ENCODE results near the gene FAM53B.

The FAM53B gene

DNA sequence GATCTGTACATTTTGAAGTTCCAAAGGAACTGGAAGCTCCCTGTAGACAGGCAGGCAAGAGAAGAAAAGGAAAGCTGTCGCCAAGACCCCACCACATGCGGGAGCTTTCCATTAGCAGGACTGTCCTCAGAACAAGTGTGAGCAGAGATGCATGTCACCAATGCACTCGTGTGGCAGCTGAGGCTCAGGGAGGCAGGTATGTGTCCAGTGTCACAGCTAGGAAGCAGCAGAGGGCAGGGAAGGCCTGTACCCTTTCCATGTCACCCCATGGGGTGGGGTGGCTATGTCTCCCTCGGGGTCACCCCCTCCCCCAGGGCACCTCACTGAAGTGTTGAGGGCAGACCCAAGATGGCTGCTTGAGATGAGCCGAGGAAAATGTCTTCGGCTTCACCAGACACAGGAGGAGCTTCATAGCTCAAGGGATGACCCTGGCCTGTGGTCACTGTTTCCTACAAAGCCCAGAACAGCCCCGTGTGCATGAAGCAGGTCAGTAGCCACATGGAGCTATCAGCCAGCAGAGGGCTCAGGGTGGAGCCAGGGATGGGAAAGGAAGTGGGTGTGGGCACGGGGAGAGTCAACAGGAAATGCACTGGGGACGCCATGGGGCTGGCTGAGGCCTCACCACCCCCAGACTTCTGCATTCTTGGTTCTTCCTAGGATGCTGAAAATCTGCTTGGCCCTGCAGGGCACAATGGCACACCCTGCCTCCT lies 96.6 kb downstream of the FAM53B start:
- peak in 1 of 2 donors; percentile 41 for DNase-seq (ENCODE audit: low read depth in 2 of 2)

DNA sequence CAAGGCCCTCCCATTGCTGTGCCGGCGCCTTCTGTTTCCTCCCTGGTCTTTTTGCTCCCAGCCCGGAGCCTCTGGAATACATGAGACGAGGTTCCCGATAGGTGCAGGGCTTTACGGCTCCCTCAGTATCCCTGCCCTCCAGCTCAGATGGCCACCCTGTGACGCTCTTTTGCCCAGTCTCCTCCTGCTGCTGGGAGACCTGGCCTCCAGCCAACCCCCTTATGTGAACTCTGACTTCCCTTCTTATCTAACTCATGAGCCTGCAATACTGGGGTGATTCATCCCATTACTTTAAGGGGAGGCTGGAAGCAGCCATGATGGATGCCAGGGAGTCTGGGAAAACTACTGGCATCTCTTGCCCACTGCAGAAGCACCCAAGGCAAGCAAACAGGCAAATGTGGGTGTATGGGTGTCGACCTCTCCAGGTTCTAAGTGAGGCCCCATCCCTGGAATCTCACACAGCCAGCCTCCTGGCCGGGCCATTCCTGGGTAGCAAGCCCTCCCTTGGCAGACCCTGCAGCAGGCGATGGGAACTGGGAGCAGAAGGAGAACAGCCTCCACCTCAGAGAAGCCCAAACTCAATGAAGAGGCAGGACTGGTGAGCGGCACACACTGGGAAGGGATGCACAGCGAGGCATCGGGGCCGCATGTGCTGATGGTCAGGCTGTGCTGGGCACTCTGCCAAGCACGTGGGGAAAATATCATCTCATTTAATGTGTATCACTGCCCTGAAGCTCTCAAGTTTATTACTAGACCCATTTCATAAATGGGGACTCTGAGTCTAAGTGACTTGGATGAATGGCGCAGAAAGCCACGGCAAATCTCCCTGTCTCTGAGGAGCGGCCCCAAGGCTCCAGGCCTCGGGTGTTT lies 97.5 kb downstream of the FAM53B start:
- DNase-seq (ENCODE audit: low read depth in 2 of 2) = no peak

DNA sequence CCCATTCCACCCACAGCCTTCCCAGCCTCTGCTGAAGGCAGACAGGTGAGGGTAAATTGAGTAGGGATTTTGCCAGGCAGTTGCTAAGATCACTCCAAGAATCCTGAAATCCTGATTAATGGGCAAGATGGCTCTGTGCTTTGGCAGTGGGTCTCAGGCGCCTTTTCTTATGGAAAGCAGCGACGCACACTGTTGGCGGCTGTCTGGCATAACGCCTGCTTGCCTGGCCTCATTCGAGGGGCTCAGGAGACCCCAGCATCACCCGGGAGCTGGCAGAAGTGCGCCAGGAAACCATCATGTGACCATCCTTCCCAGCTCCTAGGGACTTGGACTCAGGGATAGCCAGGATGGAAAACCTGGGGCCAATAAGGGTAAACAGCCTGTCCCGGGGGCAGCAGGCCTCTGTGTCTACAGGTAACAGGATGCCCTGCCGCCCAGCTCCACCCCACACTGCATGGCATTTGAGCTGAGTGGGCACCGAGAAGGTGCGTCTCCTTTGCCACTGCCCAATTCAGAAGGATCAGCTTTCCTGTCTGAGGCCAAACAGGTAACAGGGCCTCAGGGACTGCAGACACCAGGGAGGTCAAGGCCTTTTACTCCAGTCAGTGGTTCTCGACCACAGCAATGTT lies 98.6 kb downstream of the FAM53B start:
- no peak for DNase-seq (ENCODE audit: low read depth in 2 of 2)

DNA sequence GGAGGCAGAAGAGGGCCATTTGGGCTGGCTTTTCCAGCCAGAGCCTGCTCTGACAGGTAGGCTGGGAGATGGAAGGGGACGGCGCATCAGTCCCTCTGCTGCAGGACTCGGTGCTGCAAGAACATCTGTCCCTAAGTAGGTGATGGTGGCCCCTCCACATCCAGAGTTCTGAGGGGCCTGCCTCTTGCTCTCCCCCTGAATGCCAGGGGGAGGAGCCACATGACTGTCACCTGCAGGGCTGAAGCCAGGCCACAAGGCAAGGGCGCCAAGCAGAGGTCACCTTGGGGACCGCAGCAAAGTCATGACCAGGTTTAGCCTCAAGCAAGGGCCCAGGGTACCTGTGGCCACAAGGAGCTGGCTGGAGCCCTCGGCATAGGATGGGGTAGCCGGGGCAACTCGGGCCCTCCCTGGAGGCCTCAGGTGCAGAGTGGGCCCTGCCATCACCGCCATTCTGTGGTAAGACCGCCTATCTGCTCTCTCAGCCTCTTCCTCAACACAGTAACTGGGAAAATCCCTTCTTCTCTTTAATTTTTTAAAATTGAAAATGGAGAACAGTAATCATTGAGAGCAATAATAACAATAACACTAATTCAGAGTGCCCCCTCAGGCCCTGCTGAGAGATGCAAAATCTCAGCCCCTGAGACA lies 99.3 kb downstream of the FAM53B start:
- no peak for DNase-seq (ENCODE audit: low read depth in 2 of 2)

DNA sequence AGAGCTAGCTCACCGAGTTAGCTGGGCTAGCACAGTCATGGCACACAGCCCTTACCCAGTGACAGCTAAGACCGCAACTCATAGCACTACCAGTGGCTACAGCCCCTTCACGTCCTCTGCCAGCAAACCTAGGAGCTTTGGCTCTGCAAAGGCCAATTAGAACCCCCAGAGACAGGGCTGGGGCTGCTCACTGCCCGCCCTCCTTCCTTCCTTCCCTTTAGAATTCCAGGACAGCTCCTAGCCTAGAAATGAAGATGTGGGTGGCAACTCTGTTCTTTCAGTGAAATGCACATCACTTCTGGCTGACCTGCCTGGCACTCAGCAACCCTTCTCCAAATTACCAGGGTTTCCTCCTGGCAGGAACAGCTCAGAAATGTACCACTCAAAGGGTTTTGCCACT lies 99.9 kb downstream of the FAM53B start:
- no peak for DNase-seq (ENCODE audit: low read depth in 2 of 2)

DNA sequence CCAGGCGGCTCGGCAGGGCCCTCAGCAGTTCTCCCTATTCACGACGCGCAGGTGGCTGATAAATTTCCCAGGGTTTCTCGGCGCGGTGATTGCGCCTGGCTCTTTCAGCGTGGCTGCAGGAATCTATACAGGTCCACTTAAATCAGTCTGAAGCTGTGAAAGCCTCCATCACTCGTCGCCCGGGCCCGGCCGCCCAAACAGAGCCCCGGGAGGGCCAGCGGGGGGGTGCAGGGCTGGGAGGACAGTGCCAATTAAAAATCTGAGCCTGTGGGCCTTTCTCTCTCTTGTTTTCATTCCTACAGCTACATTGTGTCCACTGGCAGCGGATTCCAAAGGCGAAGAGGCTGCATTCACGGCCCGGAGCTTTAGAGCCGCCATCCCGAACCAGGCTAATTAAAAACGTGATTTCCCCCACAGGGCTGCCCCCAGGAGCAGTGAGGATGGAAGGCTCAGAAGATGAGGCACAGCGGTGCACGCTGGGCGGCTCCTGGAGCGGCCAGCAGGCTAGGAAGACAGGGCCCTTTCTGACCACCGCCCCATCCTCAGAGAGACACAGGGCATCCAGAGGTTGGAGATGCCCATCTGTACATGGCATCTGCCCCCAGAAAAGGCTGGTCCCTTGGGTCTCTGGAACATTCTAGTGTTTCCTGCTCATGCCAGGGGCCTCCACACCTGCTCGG lies 100.7 kb downstream of the FAM53B start:
- DNase-seq (ENCODE audit: low read depth in 2 of 2) = no peak

DNA sequence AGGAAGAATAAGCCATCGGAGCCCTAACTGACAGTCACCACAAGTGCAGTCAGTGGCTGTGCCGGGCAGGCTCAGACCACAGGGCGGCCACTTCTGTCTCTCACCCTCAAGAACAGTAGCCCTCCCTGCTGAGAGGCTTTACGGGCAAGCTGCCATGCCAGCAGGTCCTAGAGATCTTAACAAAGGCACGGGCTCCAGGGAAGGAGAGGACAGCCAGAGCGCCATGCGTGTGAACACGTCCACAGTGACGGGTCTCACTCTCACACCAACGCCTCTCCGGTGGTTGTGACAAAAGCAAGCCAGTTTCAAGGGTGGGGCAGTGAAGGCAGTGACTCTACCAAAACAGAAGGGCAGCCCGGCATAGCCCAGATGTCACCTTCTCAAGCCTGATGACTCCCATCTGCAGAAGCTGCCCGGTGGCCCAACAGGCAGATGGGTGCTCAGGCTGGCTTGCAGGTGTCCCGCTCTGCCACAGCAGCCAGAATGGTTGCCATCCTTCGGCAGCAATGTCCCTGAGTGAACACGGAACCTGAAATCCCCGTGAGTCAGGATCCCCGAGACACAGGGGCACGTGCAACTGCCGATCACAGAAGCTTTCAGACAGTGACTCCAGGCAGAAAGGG lies 102.0 kb downstream of the FAM53B start:
- DNase-seq (ENCODE audit: low read depth in 2 of 2) = no peak

DNA sequence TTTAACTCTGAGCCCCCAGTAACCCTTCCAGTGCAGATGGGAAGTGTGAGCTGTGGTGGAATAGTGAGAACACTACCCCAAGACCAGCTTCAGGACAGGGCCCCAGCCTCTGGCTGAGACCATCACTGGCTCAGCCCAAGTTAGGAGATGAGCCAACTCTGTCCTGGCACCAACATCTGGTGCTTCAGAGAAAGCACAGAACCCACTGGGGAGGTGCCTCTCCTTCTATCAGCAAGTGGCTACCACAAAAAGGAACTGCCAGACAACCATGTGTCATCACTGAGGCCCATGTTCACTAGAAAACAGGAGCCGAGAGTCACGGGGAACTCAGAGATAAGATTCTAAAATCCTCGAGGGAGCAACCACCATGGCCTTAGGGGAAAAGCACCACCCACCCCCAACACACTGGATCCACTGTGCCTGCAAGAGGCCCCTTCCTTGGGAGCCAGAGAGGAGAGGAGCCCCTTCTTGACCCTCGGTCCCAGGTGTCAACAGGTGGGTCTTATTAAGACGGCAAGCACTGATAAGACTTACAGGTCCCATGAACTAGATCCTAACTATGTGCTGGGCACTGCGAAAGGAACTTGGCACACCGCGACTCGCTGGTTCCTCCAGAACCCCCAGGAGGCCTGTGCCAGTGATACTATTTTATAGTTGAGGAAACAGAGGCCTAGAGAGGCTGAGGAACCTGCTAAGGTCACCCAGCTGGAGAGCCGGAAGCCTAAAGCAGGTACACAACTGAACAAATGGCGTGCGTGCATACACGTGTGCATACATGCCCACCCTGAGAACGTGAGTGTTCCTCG lies 102.7 kb downstream of the FAM53B start:
- no peak for DNase-seq (ENCODE audit: low read depth in 2 of 2)

DNA sequence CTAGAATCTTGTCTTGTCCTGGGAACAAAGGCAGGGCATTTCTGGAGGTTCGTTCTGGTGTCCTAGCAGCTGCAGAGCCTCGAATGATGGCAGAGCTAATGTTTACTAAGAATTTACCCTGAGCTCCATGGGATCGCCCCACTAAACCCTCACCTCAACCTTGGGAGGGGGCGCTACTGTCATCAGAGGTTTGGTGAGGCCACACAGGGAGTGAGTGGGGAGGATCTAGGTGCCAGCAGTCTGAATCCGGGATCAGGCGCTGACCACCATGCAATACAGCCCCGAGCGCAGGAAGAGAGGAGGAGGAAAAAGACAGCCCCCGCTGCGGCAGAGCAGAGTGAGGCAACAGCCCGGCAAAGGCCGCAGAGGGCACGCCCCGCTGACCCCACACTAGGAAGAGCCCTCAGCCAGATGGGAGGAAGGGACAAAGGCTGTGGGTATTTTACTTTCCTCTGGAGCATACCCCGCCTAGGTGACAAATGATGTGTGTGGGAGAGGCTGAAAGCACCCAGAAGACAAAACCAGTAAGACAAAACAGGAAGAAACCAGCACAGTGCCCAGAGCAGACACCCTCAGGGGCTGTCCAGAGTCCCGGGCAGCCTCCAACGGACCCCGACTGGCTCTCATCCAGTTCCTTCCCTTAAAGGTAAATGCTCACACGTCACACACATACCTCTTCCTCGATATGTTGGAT lies 103.5 kb downstream of the FAM53B start:
- no peak for DNase-seq (ENCODE audit: low read depth in 2 of 2)

DNA sequence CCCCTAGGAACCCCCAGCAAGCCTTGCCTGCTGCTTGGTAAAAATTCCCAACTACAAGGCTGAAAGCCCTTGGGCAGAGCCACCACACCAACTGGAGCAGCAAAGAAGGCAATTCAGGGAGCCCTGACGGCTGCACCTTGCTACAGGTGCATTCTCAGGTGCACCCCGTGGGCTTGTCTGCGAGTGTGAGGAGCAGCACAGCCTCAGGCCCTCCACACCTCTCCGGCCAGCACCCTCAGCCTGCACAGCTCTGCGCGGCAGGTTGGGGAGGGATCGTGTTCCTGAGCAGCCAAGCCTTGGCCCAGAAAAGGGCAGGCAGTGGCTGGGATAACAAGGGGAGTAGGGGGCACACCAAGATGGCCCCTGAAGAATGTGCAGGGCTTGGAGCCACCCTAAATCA lies 104.1 kb downstream of the FAM53B start:
- DNase-seq (ENCODE audit: low read depth in 2 of 2) = no peak

DNA sequence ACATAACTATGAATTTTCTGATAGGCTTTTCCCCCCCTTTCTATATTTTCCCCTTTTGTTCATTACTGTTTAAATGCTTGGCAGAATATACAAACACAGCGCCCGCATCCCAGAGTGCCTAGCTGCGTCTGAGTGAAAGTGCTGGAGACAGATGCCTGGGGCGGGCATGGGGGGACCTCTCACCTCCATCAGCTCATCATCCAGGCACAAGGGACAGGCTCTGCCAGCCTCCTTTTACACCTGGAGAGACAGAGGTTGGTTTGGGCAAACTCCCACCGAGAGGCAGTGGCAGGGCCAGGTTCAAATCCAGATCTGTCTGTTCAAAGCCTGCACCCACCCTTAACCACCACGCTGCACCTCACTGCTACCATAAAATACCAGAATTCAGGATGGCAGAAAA lies 104.5 kb downstream of the FAM53B start:
- DNase-seq (ENCODE audit: low read depth in 2 of 2) = no peak

DNA sequence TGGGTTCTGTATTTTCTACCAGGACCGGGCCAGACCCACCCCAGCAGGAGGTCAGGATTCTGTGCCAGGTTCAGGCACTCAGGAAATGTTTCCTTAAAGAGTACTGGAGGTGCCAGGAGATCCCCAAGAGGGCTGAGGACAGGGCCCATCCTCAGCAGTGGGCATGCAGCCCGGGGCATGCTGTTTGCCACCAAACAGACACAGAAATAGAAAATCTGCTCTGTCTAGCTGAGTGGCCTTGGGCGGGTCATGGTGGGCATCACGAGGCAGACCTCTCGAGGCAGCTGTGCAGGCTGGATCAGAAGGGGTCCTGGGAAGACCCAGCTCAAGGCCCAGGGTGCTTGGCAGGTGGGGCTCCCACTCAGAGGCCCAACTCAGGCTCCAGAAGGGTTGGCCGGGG lies 105.0 kb downstream of the FAM53B start:
- no peak for DNase-seq (ENCODE audit: low read depth in 2 of 2)

DNA sequence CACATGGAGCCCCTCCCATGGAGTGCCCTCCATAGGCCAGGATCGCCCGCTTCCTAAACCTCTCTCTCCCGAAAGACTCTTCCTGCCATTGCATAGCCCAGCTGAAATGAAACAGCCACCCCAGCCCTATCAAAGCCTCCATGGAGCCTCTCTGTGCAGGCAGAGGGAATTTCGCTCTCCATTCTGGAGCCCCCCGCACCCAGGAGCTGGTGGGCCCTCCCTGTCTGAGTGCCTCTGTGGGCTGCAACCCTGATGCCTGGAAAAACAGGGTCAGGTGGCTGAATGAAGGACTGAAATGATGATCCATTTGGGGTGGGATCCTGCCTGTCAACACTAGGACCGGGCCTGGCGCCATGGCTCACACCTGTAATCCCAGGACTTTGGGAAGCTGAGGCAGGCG lies 106.4 kb downstream of the FAM53B start:
- no peak for DNase-seq (ENCODE audit: low read depth in 2 of 2)

DNA sequence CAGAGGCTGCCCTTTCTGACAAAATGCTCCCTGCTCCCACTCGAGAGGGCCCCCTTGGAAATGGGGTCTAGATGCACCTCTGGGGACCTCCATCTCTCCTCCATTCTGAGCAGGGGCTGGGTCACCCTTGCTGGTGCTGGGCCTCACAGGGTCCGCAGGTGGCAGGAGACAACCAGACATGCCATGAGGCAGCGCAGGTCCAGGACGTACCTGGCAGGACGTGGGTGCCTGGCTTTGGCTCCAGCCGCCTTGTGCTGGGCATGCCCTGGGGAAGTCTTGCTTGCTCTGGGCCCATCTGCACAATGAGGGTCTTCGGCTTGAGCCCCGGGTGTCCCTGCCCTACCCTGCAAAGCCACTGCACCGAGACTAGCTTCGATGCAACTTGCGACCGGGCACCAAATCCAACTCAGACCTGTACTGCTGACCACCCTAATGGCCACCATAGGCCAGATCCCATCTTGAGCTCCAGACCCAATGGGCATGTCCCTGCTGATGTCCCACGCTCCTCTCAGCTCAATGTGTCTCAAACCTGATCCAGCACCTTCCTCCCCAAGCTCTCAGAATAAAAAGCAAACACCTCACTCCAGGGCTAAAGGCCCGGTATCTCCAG lies 107.0 kb downstream of the FAM53B start:
- no peak for DNase-seq (ENCODE audit: low read depth in 2 of 2)

DNA sequence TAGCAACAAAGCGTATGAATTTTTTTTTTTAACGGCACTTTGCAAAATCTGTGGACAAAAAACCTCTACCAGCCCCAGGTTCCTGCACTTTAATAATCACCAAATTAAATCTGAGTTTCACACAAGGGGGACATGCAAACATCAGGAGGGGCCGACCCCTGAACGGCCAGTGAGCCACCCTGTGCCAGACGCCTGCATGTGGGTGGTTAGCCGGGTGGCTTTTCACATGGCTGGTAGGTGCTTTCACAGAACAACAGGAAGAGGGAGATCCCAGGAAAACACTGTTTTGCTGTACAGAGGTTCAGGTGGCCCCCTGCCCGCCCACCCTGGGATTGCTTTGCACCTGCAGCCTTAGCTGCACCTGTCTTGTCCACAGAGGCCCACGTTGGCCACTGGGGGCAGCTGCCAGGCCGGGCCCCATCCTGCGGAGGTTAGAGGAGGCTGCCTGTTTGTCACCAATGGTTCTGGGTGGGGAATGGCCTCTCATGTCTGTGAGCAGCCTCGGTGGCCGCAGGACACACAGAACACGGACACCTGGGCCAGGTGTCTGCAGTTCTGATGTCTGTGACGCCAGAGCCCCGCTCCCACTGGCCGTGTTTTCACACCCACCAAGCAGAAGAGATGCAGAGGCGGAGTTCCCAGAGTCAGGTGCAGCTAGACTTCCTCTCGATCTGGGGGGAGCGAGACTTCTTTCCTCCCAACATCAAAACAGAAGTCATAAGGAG lies 107.7 kb downstream of the FAM53B start:
- DNase-seq (ENCODE audit: low read depth in 2 of 2) = no peak

DNA sequence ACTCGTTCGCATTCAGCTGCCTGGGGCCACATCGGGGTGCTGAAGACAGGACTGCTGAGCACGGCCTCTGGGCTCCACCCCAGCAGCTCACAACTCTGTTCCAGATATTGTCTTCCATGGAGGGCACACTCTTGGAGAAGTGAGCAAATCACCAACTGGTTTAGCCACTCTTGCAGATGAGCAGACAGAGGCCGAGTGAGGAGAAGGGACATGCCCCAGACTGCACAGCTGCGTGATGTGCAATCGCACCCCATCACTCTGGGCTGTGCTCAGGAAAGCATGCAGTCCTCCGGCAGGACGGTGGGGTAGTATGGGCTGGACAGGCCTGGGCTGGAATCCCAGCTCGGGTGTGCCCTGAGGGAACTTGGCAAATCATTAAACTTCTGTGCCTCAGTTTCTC lies 111.6 kb downstream of the FAM53B start:
- DNase-seq (ENCODE audit: low read depth in 2 of 2) = no peak

DNA sequence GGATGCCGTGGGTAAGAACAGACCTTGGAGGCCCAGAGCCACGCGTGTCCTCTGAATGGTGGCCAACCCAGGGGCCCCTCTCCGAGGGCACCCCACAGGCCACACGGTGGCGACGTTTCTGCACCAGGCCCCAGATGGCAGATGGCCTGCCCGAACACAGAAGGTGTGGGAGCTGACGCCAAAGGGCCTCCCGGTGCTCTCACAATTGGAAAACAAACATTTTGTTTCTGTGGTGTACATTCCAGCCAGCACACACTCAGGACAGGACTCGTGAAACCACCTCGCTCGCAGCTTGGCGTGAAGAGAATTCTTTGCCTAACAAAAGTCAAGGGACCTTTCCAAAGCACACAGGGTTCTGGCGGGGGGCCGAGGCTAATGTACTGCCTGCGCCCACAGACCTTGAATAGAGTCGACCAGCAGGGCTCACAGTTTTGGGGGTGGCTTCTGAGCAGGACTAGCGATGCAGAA lies 112.1 kb downstream of the FAM53B start:
- no peak for DNase-seq (ENCODE audit: low read depth in 2 of 2)

DNA sequence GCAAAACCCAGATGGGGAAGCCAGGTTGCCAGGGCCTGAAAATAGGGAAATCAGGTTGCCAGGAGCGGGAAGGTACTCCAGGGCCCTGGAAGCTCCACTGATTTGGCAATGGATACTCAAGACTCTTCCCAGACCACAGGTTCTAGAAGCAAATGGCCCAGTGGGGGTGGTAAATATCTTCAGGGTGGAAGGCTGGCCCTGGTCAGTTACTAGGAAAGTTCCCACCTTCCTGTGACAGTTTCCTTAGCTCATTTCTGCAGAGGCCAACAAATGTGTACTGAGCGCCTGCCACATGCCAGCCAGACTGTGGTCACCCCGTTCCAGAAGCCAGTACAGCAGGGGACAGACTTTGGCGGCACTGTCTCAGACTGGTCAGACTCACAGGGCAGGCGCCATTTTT lies 113.6 kb downstream of the FAM53B start:
- no peak for DNase-seq (ENCODE audit: low read depth in 2 of 2)

DNA sequence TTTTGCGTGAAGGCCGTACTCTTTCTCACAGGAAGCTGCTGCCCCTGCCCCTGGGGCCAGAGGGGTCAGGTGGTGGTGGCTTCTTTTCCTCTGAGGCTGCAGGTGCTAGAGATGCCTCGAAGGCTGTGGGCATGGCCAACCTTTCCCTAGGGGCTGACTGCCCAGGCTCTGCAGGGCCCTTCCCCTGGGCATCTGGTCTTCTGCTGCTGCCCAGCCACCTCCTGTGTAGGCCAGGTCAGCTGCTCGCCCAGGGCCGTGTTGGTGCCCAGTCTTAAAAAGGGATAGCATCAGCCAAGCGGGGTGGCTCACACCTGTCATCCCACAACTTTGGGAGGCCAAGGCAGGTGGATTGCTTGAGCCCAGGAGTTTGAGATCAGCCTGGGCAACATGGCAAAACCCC lies 114.3 kb downstream of the FAM53B start:
- no peak for DNase-seq (ENCODE audit: low read depth in 2 of 2)

Measured in stimulated activated CD8-positive, alpha-beta memory T cell treated with anti-CD3 and anti-CD28 coated beads, Interleukin-7, amount 100 ng/mL, for 1 hour (primary cell).